HG02571 (cell line): ENCODE results near the gene ANKMY2.
A peak's percentile ranks its signal among the peaks of the same experiment; 100 is the strongest.

Source experiments
- ATAC-seq: cut with Tn5 transposase; IDR thresholded peaks from one replicate; pipeline ENCODE4 v1.9.1; 2021; ENCODE audit warnings: mild to moderate bottlenecking, moderate library complexity; ENCODE audit not compliant: unreplicated experiment

The ANKMY2 gene

DNA sequence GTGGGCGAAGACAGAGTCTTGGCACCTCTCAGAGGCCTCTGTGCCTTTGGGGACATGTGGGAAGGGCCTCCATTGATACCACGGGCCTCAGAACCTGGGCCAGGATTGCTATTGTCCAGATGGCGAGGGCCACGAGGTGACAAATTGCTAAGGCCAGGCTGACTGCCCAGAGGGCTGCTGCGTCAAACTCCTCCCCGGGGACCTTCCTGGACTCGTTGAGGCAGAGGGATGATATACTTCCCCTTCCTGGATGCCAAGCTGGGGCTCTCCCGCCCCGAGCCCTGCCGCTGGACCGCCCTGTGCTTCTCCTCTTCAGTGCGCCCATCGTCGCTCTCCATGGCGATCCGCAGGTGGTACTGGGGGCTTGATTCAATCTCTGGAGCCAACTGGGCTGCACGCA lies 60.0 kb downstream of the ANKMY2 start:
- no peak for ATAC-seq

DNA sequence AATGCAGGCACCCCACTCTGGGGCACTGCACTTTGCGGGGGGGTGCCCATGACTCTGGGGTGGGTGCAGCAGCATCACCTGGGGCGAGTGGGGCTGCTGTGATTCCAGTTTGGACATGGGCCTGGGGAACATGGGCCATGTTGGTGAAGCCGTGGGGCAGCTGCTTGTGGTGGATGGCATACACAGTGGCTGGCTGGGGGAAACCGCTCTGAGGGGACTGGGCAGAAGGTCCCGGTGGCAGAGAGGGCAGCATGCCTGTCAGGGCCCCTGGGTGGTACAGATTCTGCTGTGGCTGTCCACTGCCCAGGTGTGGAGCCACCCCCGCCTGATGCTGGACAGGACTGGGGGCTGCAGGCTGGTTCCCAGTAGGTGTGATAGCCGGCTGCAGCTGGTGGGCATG lies 61.7 kb downstream of the ANKMY2 start:
- ATAC-seq: no peak

DNA sequence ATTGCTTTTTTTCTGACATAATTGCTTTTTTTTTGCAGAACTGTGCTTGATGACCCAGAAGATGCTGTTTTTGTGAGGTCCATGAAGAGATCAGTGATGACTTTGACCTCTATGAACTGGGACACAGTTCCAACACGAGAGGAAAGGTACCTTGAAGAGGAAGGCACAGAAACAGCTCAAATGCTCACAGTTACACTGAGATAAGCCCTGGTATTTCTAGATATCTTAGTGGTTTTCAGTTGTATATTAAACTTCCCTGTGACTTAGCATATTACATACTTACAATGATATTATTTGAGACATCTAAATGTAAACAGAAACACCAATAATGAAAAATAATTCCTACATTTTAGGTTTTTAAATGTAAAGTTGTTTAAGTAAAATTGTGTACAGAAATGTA lies 64.3 kb downstream of the ANKMY2 start:
- no peak for ATAC-seq

DNA sequence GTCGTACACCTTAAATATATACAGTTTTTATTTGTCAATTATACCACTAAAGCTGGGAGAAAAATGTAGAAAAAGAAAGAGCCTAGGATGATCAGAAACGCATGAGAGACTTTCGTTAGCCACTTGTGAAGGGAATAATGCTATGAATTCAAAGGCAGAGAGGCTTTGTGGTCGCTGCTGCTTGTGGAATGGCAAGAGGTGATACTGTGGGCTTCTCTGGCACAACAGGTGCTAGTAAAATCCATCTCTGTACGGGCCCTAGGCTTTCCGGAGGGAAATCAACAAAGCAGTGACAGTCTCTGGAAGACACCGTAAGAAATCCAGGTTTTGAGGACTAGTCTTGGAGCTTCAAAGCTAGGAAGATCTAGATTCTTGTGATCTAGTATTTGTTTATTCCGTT lies 66.3 kb downstream of the ANKMY2 start:
- no peak for ATAC-seq

DNA sequence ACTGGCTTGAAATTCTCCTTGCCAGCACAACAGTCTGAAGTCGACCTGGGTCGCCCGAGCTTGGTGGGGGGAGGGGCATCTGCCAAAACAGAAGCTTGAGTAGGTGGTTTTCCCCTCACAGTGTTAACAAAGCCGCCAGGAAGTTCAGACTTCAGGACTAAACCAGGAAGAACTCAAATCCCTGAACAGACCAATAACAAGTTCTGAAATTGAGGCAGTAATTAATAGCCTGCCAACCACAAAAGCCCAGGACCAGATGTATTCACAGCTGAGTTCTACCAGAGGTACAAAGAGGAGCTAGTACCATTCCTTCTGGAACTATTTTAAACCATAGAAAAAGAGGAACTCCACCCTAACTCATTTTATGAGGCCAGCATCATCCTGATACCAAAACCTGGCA lies 73.6 kb downstream of the ANKMY2 start:
- no peak for ATAC-seq

DNA sequence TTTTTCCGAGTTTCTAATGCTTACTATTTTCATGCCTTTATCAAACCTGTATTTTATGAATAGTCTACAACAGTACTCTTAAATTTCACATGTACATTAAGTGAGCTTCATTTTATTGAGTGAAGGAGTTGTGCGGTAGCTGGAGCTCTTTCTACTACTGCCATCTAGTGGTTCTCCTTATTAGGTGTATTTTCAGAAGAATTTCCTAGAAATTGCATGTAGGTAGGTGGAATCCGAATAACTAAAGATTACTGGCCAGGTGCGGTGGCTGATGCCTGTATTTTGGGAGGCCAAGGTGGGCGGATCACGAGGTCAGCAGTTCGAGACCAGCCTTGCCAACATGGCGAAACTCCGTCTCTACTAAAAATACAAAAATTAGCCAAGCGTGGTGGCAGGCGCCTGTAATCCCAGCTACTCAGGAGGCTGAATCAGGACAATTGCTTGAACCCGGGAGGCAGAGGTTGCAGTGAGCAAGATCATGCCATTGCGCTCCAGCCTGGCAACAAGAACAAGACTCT lies 80.6 kb downstream of the ANKMY2 start:
- ATAC-seq: peak; percentile 69

DNA sequence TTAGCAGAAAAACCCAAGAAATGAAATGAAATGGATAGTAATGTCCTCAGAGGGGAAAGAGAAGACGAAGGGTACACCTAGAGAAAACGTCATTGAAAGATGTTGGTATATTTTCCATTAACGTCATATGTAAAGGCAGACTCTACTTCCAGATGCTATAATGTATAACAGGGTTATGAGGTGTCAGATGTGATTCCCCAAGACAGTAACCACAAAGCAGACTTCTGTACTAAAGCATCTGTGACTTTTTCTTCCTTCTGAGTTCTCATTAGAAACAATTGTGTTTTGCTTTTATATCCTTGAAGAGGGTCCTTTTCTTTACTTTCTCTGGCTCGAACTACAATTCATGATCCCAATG lies 81.6 kb downstream of the ANKMY2 start:
- ATAC-seq: no peak

DNA sequence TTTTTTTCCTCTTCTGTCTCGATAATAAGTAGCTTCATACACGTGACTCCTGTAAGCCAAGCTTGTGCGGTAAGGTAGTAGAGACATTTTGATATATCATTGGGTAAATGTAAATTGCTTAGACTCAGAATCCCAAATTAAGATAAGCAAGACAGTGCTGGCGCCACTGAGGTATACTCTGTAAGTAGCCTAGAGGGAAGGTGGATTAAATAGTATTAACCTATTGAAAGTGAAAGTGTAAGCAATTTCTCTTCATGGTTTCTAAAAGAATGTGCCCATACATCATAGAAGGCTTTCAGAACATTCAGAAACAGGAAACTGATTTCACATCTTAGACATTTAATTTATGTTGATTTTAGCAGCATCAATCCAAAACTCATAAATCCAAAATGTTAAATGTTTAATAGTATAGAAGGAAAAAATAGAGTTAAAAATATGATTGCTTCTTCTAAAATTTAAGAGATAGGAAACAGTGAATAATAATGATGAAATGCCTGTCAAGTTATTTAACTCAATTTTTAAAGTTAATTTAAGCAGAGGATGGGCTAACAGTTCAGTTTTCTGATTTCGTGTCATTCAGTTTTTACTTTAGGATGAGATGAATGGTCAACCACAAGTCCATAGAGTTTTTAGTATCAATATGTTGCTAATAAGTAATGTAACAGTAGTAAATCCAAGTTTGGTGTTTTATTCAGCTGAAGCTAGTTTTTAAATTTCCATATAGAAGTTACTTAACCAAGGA lies 82.1 kb downstream of the ANKMY2 start:
- no peak for ATAC-seq

DNA sequence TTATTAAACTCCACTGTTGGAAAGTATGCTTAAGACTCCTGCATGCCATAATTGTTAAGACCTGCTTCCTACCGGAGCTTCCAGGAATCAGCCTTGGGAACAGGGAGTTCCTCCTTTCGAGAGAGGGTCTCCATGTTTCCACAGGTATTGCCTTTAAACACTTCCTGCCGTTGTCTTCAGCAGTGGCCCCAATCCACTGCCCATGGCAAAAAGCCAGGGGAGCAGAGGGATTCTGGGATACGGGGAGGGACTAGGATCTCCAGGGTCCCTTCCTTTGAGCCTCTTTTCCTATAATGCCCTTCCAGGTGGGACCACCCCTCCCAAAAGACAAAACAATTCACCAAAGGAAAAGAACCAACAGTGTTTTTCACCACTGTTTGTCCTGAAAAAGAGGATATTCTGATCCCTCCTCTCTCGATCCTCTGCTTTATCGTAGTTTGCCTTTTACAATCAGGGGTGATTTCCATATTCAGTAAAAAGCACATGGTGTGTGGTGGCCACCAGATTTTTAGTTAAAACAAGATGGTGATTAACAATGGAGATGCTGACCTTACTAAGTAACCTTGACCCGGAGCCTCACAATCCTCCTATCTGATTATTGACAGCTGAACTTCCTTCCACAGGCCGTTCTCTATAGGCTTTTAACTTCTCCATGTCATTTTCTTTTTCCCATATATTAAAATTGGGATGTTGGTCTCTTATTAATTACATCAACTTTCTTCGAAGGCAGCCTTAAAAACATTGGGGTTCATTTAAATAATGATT lies 82.9 kb downstream of the ANKMY2 start:
- no peak for ATAC-seq

DNA sequence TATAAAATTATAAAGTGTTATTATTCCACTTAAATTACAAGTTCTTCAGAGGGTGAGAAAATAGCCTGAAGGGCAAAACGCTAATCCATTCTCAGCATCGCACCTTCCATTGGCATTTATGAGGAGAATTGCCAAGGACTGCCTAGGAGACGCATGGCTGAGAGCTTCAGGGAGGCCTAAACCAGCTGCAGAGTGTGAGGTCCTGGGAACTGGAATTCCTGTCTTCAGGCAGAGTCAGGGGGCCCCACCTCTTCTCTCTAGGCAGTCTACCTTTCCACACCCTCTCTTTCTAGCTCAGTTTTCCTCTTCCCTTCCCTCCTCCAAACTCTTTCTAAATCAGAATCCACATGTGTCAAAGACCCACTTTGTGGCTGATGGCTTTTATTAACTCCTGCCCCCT lies 83.6 kb downstream of the ANKMY2 start:
- ATAC-seq: no peak

DNA sequence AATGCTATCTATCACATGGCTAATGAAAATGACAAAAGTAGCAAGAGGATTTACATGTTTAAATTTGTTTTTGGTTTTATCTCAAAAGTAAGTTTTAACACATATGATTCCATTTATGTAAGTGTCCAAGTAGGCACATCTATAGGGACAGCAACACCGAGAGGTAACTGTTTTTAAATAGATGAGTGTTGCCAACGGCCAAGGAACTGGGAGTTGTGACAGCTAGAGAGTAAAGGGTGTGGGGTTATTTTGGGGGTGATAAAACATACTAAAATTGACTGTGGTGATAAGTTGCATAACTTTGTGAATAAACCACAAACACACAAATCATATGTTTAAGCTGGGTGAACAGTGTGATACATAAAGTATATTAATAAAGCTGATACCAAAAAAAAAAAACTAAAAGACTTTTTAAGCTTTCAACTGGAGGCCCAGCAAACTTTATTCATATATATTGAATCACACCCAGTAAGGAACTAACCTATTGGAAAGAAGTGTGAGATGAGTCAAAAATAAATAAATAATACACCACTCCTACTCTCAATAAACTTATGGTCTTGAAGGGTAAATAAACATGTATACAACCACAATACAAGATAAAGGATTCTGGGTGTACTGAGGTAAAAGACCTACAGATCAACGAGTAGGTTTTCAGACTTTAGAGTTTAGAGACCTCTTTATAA lies 85.9 kb downstream of the ANKMY2 start:
- no peak for ATAC-seq

DNA sequence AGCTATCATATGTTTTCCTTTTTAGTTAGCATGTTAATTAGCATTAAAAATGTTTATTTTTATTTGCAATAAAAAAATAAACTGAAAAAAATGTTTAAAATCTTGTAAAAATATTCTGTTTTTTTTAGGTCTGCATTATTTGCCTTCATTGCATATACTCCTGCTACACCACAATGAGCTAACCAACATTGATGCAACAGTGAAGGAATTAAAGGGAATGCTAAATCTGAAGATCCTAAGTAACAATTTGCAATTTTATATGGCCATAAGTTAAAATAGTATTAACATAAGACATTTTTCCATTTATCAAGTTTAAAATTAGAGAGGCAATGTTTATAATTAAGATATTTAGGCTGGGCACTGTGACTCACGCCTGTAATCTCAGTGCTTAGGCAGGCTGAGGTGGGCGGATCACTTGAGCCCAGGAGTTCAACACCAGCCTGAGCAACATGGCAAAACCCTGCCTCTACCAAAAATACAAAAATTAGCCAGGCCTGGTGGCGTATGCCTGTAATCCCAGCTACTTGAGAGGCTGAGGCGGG lies 86.7 kb downstream of the ANKMY2 start:
- ATAC-seq: no peak

DNA sequence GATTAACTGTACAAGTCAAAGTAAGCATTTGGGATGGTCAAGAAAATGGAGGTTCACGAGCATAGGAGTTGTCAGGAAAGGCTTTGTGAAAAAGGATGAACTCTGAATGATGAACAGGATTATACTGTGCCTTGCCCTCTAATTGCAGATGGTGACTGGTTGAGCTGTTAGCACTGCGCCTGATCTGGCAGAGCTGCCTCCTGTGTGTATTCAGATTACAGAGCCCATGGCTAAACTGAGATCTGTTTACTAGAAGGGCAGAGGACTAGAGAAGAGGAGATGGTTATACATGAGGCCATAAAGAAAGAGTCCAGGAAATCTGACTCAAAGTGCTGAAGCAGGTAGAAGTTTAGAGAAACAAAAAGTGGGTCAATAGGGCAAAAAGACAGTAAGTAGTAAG lies 89.2 kb downstream of the ANKMY2 start:
- no peak for ATAC-seq

DNA sequence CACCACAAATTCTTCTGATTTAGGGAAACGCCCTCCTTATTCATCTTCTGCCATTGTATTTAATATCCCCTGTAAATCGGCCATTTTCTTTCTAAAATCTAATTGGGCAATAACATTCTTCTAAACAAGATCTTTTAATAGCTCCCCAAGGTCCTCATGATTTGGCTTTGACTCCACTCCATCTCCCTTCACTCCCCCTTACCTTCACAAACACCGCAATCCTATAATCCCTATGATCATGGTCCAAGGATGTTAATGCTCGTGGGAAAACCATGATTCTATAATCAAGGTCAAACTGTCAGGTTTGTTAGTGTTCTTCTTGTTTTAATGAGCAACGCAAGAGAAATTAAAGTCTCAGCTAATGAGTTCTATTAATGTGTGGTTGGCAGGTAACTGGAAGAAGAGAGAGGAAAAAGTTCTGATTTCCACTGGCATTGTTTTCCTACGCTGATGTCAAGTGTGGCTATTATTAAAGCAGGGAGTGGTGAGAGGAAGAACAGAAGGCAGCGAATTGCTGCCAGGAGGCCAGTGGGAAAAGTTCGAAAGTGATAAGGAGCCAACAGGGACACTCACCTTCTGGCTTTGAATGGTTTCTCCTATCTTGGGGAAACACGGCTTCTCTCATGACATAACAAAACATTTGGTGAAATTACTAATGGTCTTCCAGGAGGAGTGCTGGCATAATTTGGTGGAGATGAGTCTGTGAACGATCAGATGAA lies 90.9 kb downstream of the ANKMY2 start:
- ATAC-seq: no peak

DNA sequence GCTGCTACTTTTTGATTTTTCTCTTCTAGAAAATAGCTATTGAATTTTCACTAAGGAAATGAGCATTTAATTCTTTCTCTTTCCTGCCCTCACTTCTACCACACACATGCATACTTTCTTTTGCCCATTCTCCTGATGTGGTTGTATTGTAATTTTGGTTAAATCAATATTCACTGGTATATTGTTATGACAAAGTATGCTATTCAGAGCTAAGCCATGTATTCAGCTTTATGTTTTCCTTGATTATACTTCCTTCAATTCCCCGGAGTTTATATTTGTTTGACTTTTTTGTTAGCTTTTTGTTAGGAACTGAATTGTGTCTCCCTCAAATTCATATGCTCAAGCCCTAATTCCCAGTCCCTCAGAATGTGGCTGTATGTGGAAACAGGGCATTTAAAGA lies 94.9 kb downstream of the ANKMY2 start:
- no peak for ATAC-seq
